ENCODE results near the gene STK40.

GRCh38 chr1:36307601-36308330 lies 78.0 kb downstream of the STK40 start:
- no peak for TF ChIP-seq CTCF (IDR thresholded peaks at IDR 0.05; ENCODE audit: low read length)
- TF ChIP-seq EZH2 (optimal IDR thresholded peaks at IDR 0.05; ENCODE audit: low read depth, low read length): no peak

Measured in MM.1S (cell line).